Stimulated activated CD4-positive, alpha-beta T cell treated with anti-CD3 and anti-CD28 coated beads, Interleukin-1b, Interleukin-23, amount 100 ng/mL, for 1 hour (primary cell): ENCODE results near the gene DENND1C.
"Not testable (repeated sequence)": the region's sequence is repeated elsewhere in the genome, so short reads cannot be mapped to it uniquely, and the experiment has no call there.

ENCODE experiments used
- DNase-seq, 2 donors: peaks; one replicate each; pipeline ENCODE4 v3.0.0-alpha.2; 2020; ENCODE audit warnings: low read depth in 2 of 2

The DENND1C gene

GRCh38 chr19:6453951-6454565 lies 27.5 kb downstream of the DENND1C start:
- DNase-seq, result no peak

GRCh38 chr19:6452899-6453298 lies 28.7 kb downstream of the DENND1C start:
- no peak for DNase-seq

- DNase-seq, result no peak
Observed at GRCh38 chr19:6452223-6452614, 29.4 kb downstream of the DENND1C start.

GRCh38 chr19:6451583-6452222 lies 29.9 kb downstream of the DENND1C start:
- DNase-seq, result no peak

GRCh38 chr19:6450166-6450565 lies 31.4 kb downstream of the DENND1C start:
- no peak for DNase-seq

GRCh38 chr19:6448045-6448444 lies 33.5 kb downstream of the DENND1C start:
- no peak for DNase-seq

- DNase-seq, result no peak
Observed at GRCh38 chr19:6446452-6446851, 35.1 kb downstream of the DENND1C start.

GRCh38 chr19:6443986-6444385 lies 37.6 kb downstream of the DENND1C start:
- no peak for DNase-seq

- no peak for DNase-seq
Observed at GRCh38 chr19:6442087-6442688, 39.4 kb downstream of the DENND1C start.

- no peak for DNase-seq
Observed at GRCh38 chr19:6440905-6441304, 40.7 kb downstream of the DENND1C start.

- no peak for DNase-seq
Observed at GRCh38 chr19:6439743-6440142, 41.8 kb downstream of the DENND1C start.

- DNase-seq, result no peak
Observed at GRCh38 chr19:6433663-6434062, 47.9 kb downstream of the DENND1C start, which contains the start of gene SLC25A41. Gene SLC25A41, minus strand, starts transcription at chr19:6433763. Its CDS starts 70 bp downstream, at chr19:6433693.

- no peak for DNase-seq
Observed at GRCh38 chr19:6433165-6433564, 48.4 kb downstream of the DENND1C start.

GRCh38 chr19:6431891-6432290 lies 49.7 kb downstream of the DENND1C start:
- DNase-seq, result no peak

GRCh38 chr19:6429419-6430221 lies 52.0 kb downstream of the DENND1C start:
- DNase-seq, result no peak

- DNase-seq, result not testable (repeated sequence)
Observed at GRCh38 chr19:6428692-6429418, 52.7 kb downstream of the DENND1C start.

GRCh38 chr19:6427131-6427530 lies 54.5 kb downstream of the DENND1C start:
- no peak for DNase-seq

- no peak for DNase-seq
Observed at GRCh38 chr19:6425732-6426620, 55.6 kb downstream of the DENND1C start.

- peak; percentile 95 to 98 for DNase-seq
Observed at GRCh38 chr19:6424939-6425731, 56.5 kb downstream of the DENND1C start.
